MM.1S (cell line): ENCODE data around the gene CCDC136.

ENCODE experiments used
- DNase-seq: peaks from one replicate; pipeline ENCODE4 v3.0.0-alpha.2; 2015
- H2AFZ ChIP-seq: fragments of 300-600 bp; sonication (generic); 2 replicates; pipeline ENCODE4 v1.6.0; 2016; ENCODE audit warnings: antibody characterized with exemption, low read length
- H3F3A ChIP-seq: fragments of 300-600 bp; sonication (generic); 2 replicates; pipeline ENCODE4 v1.6.1; 2016; ENCODE audit warnings: mild to moderate bottlenecking, antibody characterized with exemption, low read length, moderate library complexity, mixed read lengths; ENCODE audit not compliant: insufficient read depth
- H3K27ac ChIP-seq: fragments of 300-600 bp; sonication (generic); 2 replicates; pipeline ENCODE4 v1.5.1; 2016; ENCODE audit warnings: mild to moderate bottlenecking, low read length
- H3K27me3 ChIP-seq: fragments of 300-600 bp; sonication (generic); replicated peaks from 2 replicates; pipeline ENCODE4 v1.6.0; 2016; ENCODE audit warnings: low read length; ENCODE audit not compliant: insufficient read depth
- H3K36me3 ChIP-seq: fragments of 300-600 bp; sonication (generic); replicated peaks from 2 replicates; pipeline ENCODE4 v1.6.1; 2016; ENCODE audit warnings: mild to moderate bottlenecking, low read length, mixed read lengths; ENCODE audit not compliant: insufficient read depth
- H3K4me1 ChIP-seq: fragments of 300-600 bp; sonication (generic); 2 replicates; pipeline ENCODE4 v1.6.1; 2016; ENCODE audit warnings: low read length, mixed read lengths
- H3K4me2 ChIP-seq: fragments of 300-600 bp; sonication (generic); 2 replicates; pipeline ENCODE4 v1.6.0; 2016; ENCODE audit warnings: low read depth, low read length
- H3K4me3 ChIP-seq: fragments of 300-600 bp; sonication (generic); 2 replicates; pipeline ENCODE4 v1.5.1; 2016; ENCODE audit warnings: low read length, mixed read lengths
- H3K79me2 ChIP-seq: fragments of 300-600 bp; sonication (generic); 2 replicates; pipeline ENCODE4 v1.6.1; 2016; ENCODE audit warnings: mixed run types, low read length, mixed read lengths
- H3K9ac ChIP-seq: fragments of 300-600 bp; sonication (generic); 2 replicates; pipeline ENCODE4 v1.6.1; 2016; ENCODE audit warnings: low read length, mixed read lengths
- H3K9me2 ChIP-seq: fragments of 300-600 bp; sonication (generic); replicated peaks from 2 replicates; pipeline ENCODE4 v1.6.1; 2016; ENCODE audit warnings: mild to moderate bottlenecking, low read length, mixed read lengths; ENCODE audit not compliant: insufficient read depth
- H3K9me3 ChIP-seq: fragments of 300-600 bp; sonication (generic); replicated peaks from 2 replicates; pipeline ENCODE4 v1.6.1; 2016; ENCODE audit warnings: mild to moderate bottlenecking, low read length, mixed read lengths; ENCODE audit not compliant: insufficient read depth
- H4K20me1 ChIP-seq: fragments of 300-600 bp; sonication (generic); 2 replicates; pipeline ENCODE4 v1.6.1; 2016; ENCODE audit warnings: mild to moderate bottlenecking, low read length, moderate library complexity, mixed read lengths; ENCODE audit not compliant: insufficient read depth
- CTCF ChIP-seq: fragments of 300-600 bp; sonication (generic); IDR thresholded peaks from 2 replicates; pipeline ENCODE4 v1.5.1; 2016; ENCODE audit warnings: antibody characterized with exemption, low read length, mixed read lengths
- EZH2 ChIP-seq: fragments of 300-600 bp; sonication (generic); optimal IDR thresholded peaks from 2 replicates; pipeline ENCODE3; 2017; ENCODE audit warnings: low read depth, mild to moderate bottlenecking, antibody characterized with exemption, low read length, mixed read lengths
- EZH2phosphoT487 ChIP-seq: fragments of 300-600 bp; sonication (generic); IDR thresholded peaks from 2 replicates; pipeline ENCODE4 v1.6.1; 2018; ENCODE audit warnings: antibody characterized with exemption, low read length

The CCDC136 gene

GRCh38 chr7:128840326-128841170 lies 48.8 kb downstream of the CCDC136 start:
- no peaks in the 10 kb centered on the region for H3K79me2 ChIP-seq
- TF ChIP-seq EZH2phosphoT487 (no peak), CTCF (no peak), EZH2 (no peak)

GRCh38 chr7:128841171-128841690 lies 49.5 kb downstream of the CCDC136 start:
- DNase-seq = no peak
- Histone ChIP-seq H3K4me2 (no peak overlapping the region), H3K79me2 (no peaks in the 10 kb centered on the region), H3K27ac (no peak overlapping the region), H3K9ac (no peak overlapping the region), H3K4me3 (no peak overlapping the region), H3K36me3 (no peaks in the 10 kb centered on the region), H3K4me1 (0 out of 2 replicates have a peak, but pooled peaks cover 3% of the 10 kb centered on the region), H3F3A (no peaks in the 10 kb centered on the region), H3K9me2 (no peaks in the 10 kb centered on the region), H3K9me3 (no peaks in the 10 kb centered on the region), H2AFZ (no peak overlapping the region), H3K27me3 (peaks cover 22% of the 10 kb centered on the region), H4K20me1 (no peaks in the 10 kb centered on the region)
- TF ChIP-seq CTCF (no peak), EZH2phosphoT487 (no peak), EZH2 (no peak)

More at GRCh38 chr7:128840326-128841170, 48.8 kb downstream of the CCDC136 start:
- Histone ChIP-seq H4K20me1 (no peaks in the 10 kb centered on the region), H3K27ac (no peak overlapping the region), H3K9ac (no peak overlapping the region), H3K4me2 (no peak overlapping the region), H2AFZ (no peak overlapping the region), H3K4me1 (0 out of 2 replicates have a peak, but pooled peaks cover 3% of the 10 kb centered on the region), H3K4me3 (no peak overlapping the region), H3K9me2 (no peaks in the 10 kb centered on the region), H3K27me3 (peaks cover 22% of the 10 kb centered on the region; the same call in 1 of the 2 replicates), H3K9me3 (no peaks in the 10 kb centered on the region), H3F3A (no peaks in the 10 kb centered on the region), H3K36me3 (no peaks in the 10 kb centered on the region)
- no peak for DNase-seq

DNA sequence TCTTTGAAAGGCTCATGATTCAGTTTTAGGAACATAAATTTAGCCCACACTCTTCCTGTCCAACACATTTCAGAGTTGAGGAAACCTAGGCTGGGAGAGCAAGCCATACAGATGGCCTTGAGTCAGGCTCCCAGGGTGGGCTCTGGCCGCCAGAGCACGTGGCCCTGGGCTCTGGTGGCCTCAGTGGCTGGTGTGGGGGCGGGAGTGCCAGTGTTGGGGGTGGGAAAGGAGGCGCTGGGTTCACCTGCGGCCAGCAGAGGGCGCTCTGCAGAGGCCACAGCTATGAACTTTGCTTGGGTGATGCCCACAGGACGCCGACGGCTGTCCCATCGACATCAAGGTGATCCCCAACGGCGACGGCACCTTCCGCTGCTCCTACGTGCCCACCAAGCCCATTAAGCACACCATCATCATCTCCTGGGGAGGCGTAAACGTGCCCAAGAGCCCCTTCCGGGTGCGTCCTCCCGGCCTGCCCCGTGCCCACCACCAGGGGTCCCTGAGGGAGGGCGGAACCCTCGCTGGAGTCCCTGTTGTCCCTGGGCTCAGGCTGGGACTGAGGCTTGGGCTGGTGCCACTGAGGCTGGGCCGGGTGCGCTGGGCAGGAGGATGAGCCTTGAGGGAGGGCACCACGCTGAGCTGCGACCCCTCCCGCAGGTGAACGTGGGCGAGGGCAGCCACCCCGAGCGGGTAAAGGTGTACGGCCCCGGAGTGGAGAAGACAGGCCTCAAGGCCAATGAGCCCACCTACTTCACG lies 50.3 kb downstream of the CCDC136 start:
- 0 out of 2 replicates have a peak, but pooled peaks cover 3% of the 10 kb centered on the region for H3K4me1 ChIP-seq

More for the DNA sequence above, 50.3 kb downstream of the CCDC136 start:
- Histone ChIP-seq H3K27ac (no peak overlapping the region), H3K79me2 (no peaks in the 10 kb centered on the region), H3K9ac (no peak overlapping the region), H3K36me3 (no peaks in the 10 kb centered on the region), H3K4me3 (no peak overlapping the region), H3K27me3 (peaks cover 30% of the 10 kb centered on the region), H4K20me1 (no peaks in the 10 kb centered on the region), H3F3A (no peaks in the 10 kb centered on the region), H2AFZ (peak overlapping the region; percentile 37; the same call in 1 of the 2 replicates), H3K4me2 (peak overlapping the region; percentile 33; the same call in 1 of the 2 replicates), H3K9me3 (no peaks in the 10 kb centered on the region), H3K9me2 (no peaks in the 10 kb centered on the region)
- peak; percentile 59 for DNase-seq
- no peak for TF ChIP-seq EZH2phosphoT487
- TF ChIP-seq CTCF = peak; percentile 92
